HUDEP-2 (cell line): ENCODE measurements around the gene MOB1B.
A peak's percentile ranks its signal among the peaks of the same experiment; 100 is the strongest.
"Not testable (repeated sequence)": the region's sequence is repeated elsewhere in the genome, so short reads cannot be mapped to it uniquely, and the experiment has no call there.

Experiments
- DNase-seq, 76 experiments: peaks; one replicate each; lab custom pipeline; 2025; ENCODE audit not compliant: unreplicated experiment in 76 of 76; lab: John Stamatoyannopoulos, UW

The MOB1B gene

DNA sequence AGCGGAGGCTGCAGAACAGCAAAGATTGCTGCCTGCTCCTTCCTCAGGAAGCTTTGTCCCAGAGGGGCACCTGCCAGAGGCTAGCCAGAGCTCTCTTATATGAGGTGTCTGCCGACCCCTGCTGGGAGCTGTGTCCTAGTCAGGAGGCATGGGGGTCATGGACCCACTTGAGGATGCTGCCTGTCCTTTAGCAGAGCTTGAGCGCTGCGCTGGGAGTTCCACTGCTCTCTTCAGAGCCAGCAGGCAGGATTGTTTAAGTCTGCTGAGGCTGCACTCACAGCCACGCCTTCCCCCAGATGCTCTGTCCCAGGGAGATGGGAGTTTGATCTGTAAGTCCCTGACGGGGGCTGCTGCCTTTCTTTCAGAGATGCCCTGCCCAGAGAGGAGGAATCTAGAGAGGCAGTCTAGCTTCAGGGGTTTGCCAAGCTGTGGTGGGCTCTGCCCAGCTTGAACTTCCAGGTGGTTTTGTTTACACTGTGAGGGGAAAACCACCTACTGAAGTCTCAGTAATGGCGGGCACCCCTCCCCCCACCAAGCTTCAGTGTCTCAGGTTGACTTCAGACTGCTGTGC lies 102.2 kb downstream of the MOB1B start:
- peak in 1 of 76 experiments; percentile 0 for DNase-seq

GRCh38 chr4:71005025-71005424 lies 102.9 kb downstream of the MOB1B start:
- not testable (repeated sequence) for DNase-seq

- DNase-seq, result no peak
These were observed 104.2 kb downstream of the MOB1B start for GRCh38 chr4:71006203-71006907.

- no peak for DNase-seq
These were observed 106.0 kb downstream of the MOB1B start for GRCh38 chr4:71008196-71008595.

DNA sequence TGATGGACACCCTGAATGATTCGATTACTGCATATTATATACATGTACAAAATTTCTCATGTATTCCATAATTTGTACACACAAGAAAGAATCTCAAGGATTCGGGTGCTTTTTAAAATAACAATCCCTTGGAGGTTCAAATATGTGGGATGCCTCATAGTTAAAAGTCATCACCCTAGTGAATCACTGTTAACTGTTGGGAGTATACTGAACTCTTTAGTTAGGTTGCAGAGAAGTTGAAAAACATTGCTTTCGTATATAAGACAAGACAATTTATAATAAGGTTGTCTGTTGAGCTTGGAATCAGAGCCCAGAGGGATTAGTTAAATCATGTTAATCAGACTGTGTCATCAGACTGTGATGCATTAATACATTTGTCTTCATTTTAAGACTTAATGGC lies 106.9 kb downstream of the MOB1B start:
- no peak for DNase-seq

- peak in 29 of 76 experiments; percentile 1 to 67 (median 28) for DNase-seq
These were observed 107.9 kb downstream of the MOB1B start for GRCh38 chr4:71009890-71010588.

DNA sequence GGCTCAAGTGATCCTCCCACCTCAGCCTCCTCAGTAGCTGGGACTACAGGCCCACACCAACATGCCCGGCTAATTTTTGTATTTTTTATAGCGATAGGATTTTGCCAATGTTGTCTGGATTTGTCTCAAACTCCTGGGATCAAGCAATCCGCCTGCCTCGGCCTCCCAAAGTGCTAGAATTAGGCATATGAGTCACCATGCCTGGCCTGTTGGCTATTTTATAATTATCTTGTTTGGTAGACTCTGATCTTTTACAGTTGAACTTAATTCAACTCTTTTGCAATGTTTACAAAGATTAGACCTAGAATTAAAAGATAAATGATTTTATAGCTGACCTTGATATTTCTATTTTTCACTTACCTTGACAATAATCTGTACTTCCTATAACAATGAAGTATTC lies 109.3 kb downstream of the MOB1B start:
- no peak for DNase-seq

DNA sequence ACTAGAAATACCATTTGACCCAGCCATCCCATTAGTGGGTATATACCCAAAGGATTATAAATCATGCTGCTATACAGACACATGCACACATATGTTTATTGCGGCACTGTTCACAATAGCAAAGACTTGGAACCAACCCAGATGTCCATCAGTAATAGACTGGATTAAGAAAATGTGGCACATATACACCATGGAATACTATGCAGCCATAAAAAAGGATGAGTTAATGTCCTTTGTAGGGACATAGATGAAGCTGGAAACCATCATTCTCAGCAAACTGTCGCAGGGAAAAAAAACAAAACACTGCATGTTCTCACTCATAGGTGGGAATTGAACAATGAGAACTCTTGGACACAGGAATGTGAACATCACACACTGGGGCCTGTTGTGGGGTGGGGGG lies 115.2 kb downstream of the MOB1B start:
- not testable (repeated sequence) for DNase-seq

DNA sequence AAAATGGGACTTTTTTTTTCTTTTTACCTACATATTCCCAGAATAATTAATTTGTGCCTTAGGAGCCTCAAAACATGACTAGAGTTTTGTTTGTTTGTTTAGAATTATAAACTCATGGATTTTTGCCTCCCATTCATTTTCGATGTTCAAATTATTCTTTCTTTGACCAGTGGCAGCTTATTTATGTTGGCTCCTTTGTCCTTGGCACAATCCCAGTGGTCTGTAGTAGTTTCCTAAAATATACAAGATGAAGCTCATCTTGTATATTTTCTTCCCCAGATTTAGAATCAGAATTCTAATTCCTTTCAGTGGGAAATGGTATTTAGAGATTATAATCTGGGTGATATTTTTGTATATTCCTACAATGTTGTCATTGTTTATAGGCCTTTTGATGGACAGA lies 118.4 kb downstream of the MOB1B start:
- DNase-seq, result no peak

DNA sequence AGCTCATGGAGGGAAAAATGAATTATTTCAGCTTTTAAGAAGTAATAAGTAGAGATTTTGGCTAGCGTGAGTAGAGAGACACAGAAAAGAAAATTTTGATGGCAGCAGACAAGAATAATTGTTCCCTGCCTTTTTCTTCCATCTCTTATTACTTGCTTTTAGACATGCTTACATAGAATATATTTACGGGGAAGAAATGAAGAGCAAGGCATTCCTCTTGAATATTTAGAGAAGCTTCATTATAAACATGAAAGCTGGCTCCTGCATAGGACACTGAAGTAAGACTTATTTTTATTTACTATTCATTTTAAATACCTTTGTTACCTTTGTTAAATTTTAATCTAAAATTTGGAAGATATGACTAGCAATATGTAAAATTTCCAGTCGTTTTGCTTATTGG lies 123.5 kb downstream of the MOB1B start:
- DNase-seq, result no peak

- peak in 40 of 76 experiments; percentile 1 to 69 (median 42) for DNase-seq
These were observed 123.9 kb downstream of the MOB1B start for GRCh38 chr4:71026086-71026485.

DNA sequence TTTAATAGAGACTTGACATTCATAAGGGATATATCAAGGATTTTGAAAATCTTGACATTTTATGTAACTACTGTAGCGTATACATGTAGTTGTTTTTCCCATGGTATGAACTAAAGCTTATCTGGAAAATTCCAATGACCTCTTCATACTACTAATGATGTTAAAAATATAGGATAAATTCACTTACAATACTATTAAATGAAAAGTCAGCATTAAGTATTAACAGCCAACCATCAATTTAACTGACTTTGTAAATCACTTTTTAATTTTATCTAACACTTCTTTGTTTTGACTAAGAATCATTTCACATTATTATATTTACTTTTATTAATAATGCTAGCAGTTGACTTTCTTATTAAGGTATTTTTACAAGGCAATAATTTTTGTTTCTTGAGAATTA lies 125.4 kb downstream of the MOB1B start:
- DNase-seq, result no peak

- DNase-seq, result no peak
These were observed 127.3 kb downstream of the MOB1B start for GRCh38 chr4:71029504-71029903.

DNA sequence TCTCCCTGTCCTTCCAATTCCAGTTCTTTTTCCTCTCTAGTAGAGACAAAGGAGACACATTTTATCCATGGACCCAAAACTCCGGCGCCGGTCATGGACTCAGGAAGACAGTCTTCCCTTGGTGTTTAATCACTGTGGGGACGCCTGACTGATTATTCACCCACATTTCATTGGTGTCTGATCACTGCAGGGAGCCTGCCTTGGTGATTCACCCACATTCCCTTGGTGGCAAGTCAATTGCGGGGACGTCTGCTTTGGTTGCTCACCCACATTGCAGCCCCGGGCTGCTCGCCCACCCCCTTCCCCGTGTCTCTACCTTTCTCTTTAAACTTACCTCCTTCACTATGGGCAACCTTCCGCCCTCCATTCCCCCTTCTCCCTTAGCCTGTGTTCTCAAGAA lies 129.9 kb downstream of the MOB1B start:
- DNase-seq, result not testable (repeated sequence)
